Trophoblast cell (in vitro differentiated cells and primary cell): ENCODE results near the gene GOLGA2.
"Not testable (repeated sequence)": the region's sequence is repeated elsewhere in the genome, so short reads cannot be mapped to it uniquely, and the experiment has no call there.

Source experiments
- DNase-seq, 2 donors: peaks; one replicate each; pipeline ENCODE4 v3.0.0-alpha.2; 2016
- H2AFZ ChIP-seq: 2 replicates; pipeline ENCODE4 v1.6.1; 2013; ENCODE audit warnings: low read length, moderate library complexity, mild to moderate bottlenecking; ENCODE audit not compliant: insufficient read depth, poor library complexity
- H2AK5ac ChIP-seq: 2 replicates; pipeline ENCODE4 v1.6.1; 2013; ENCODE audit warnings: mild to moderate bottlenecking, low read length
- H2BK120ac ChIP-seq: 2 replicates; pipeline ENCODE4 v1.6.1; 2013; ENCODE audit warnings: low read length, mild to moderate bottlenecking, moderate library complexity; ENCODE audit not compliant: insufficient read depth, poor library complexity
- H2BK12ac ChIP-seq: 2 replicates; pipeline ENCODE4 v1.6.1; 2013; ENCODE audit warnings: mild to moderate bottlenecking, low read length, moderate library complexity
- H2BK5ac ChIP-seq: 2 replicates; pipeline ENCODE4 v1.6.1; 2013; ENCODE audit warnings: low read length, low read depth, moderate library complexity, mild to moderate bottlenecking; ENCODE audit not compliant: poor library complexity
- H3K14ac ChIP-seq: 2 replicates; pipeline ENCODE4 v1.6.1; 2013; ENCODE audit warnings: mild to moderate bottlenecking, low read length
- H3K18ac ChIP-seq: 2 replicates; pipeline ENCODE4 v1.6.1; 2013; ENCODE audit warnings: mild to moderate bottlenecking, low read length
- H3K23ac ChIP-seq: 2 replicates; pipeline ENCODE4 v1.6.1; 2013; ENCODE audit warnings: low read length
- H3K27ac ChIP-seq: 2 replicates; pipeline ENCODE4 v1.5.1; 2013; ENCODE audit warnings: low read depth, mild to moderate bottlenecking, inconsistent platforms, low read length, moderate library complexity
- H3K27me3 ChIP-seq: 2 replicates; pipeline ENCODE4 v1.6.1; 2013; ENCODE audit warnings: inconsistent platforms, mild to moderate bottlenecking, low read length, moderate library complexity; ENCODE audit not compliant: insufficient read depth
- H3K36me3 ChIP-seq, 2 experiments: 1 replicate in 1 of 2; 2 replicates in 1 of 2; pipeline ENCODE4 v1.6.1; 2013; ENCODE audit warnings: low read length in 2 of 2, mild to moderate bottlenecking in 2 of 2, moderate library complexity in 1 of 2; ENCODE audit not compliant: insufficient read depth in 2 of 2, control insufficient read depth in 1 of 2
- H3K4ac ChIP-seq: 2 replicates; pipeline ENCODE4 v1.6.1; 2013; ENCODE audit warnings: low read depth, mild to moderate bottlenecking, low read length, moderate library complexity
- H3K4me1 ChIP-seq, 2 experiments: 1 replicate in 1 of 2; 2 replicates in 1 of 2; pipeline ENCODE4 v1.6.1; 2013; ENCODE audit warnings: low read length in 2 of 2, mild to moderate bottlenecking in 2 of 2, moderate library complexity in 1 of 2; ENCODE audit not compliant: insufficient read depth in 2 of 2, control insufficient read depth in 1 of 2
- H3K4me2 ChIP-seq: 2 replicates; pipeline ENCODE4 v1.6.1; 2013; ENCODE audit warnings: inconsistent platforms, mild to moderate bottlenecking, low read length, moderate library complexity
- H3K4me3 ChIP-seq: 2 replicates; pipeline ENCODE4 v1.5.1; 2013; ENCODE audit warnings: mild to moderate bottlenecking, low read depth, low read length, inconsistent platforms
- H3K79me1 ChIP-seq: one replicate; pipeline ENCODE4 v1.6.1; 2013; ENCODE audit warnings: low read length
- H3K79me2 ChIP-seq: 2 replicates; pipeline ENCODE4 v1.6.1; 2013; ENCODE audit warnings: low read length, mild to moderate bottlenecking; ENCODE audit not compliant: control insufficient read depth, insufficient read depth, poor library complexity
- H3K9ac ChIP-seq: 2 replicates; pipeline ENCODE4 v1.6.1; 2013; ENCODE audit warnings: mild to moderate bottlenecking, low read length
- H3K9me3 ChIP-seq: 2 replicates; pipeline ENCODE4 v1.6.1; 2013; ENCODE audit warnings: low read depth, mild to moderate bottlenecking, control low read depth, inconsistent platforms, low read length; ENCODE audit not compliant: insufficient read depth
- H4K12ac ChIP-seq: 2 replicates; pipeline ENCODE4 v1.6.1; 2013; ENCODE audit warnings: low read depth, mild to moderate bottlenecking, low read length, moderate library complexity
- H4K8ac ChIP-seq: 2 replicates; pipeline ENCODE4 v1.6.1; 2013; ENCODE audit warnings: low read depth, mild to moderate bottlenecking, low read length, moderate library complexity
- H4K91ac ChIP-seq: one replicate; pipeline ENCODE4 v1.6.1; 2013; ENCODE audit warnings: low read depth, mild to moderate bottlenecking, low read length, moderate library complexity
- WGBS: extraction: QIAGEN DNeasy Blood & Tissue Kit; methylation state at CpG from one replicate; pipeline ENCODE4 v1.1.7; 2013; ENCODE audit warnings: missing lambda C conversion rate; ENCODE audit not compliant: insufficient read length, insufficient coverage; ENCODE audit errors: extremely low coverage; 5-methylcytosine and 5-hydroxymethylcytosine counted together

The GOLGA2 gene

DNA sequence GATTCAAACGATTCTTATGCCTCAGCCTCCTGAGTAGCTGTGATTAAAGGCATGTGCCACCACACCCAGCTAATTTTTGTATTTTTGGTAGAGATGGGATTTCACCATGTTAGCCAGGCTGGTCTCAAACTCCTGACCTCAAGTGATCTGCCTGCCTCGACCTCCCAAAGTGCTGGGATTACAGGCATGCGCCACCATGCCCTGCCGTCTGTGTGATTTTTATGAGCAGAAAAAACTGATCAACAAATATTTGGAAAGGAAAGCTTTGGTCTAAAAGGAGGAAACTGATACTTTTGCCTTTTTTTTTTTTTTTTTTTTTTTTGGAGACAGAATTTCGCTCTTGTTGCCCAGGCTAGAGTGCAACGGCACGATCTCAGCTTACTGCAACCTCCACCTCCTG lies 44.9 kb downstream of the GOLGA2 start:
- H2BK5ac ChIP-seq, H3K4me2 ChIP-seq: not testable (repeated sequence)
- no CpG with 5 or more reads among the region's 7 CpGs for WGBS

DNA sequence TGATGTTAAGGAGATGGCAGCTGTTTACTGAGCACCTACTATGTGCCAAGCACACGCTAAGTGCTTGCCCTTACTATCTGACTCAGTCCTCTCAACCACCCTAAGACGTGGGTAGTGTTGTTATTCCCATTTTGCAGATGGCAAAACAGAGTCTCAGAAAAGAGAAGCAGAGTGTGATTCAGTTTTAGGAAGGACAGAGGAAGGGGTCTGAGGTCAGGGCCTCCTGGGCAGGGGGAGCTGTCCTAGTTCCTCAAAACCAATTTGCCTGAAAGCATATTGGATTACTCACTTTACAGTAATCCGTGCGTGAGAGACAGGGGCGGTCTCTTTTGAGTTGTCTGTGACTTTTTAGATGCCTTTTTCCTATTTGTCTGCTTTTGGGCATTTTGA lies 49.4 kb downstream of the GOLGA2 start:
- Histone ChIP-seq H2AK5ac (no peak overlapping the region), H3K36me3 (peaks cover 0 to 2% of the 10 kb centered on the region in 2 experiments), H3K79me1 (no peaks in the 10 kb centered on the region), H4K12ac (no peak overlapping the region), H3K4me3 (no peak overlapping the region), H2AFZ (no peak overlapping the region), H2BK120ac (no peak overlapping the region), H3K79me2 (no peaks in the 10 kb centered on the region), H3K9ac (no peak overlapping the region), H3K27me3 (no peaks in the 10 kb centered on the region), H3K4me1 (no peaks in the 10 kb centered on the region), H3K14ac (no peak overlapping the region), H4K91ac (no peak overlapping the region), H2BK12ac (no peak overlapping the region), H3K27ac (no peak overlapping the region), H4K8ac (no peak overlapping the region), H3K4me2 (no peak overlapping the region), H3K9me3 (no peaks in the 10 kb centered on the region), H3K4ac (no peak overlapping the region), H3K23ac (no peak overlapping the region), H2BK5ac (no peak overlapping the region), H3K18ac (no peak overlapping the region)
- no peak for DNase-seq
- no CpG with 5 or more reads among the region's 5 CpGs for WGBS

More for the DNA sequence above, 44.9 kb downstream of the GOLGA2 start:
- not testable (repeated sequence) for H4K8ac ChIP-seq, H3K27me3 ChIP-seq, H3K79me2 ChIP-seq, H2AFZ ChIP-seq, H3K4me1 ChIP-seq, DNase-seq, H3K14ac ChIP-seq, H4K91ac ChIP-seq, H2BK120ac ChIP-seq, H3K79me1 ChIP-seq, H3K9me3 ChIP-seq, H3K18ac ChIP-seq, H3K27ac ChIP-seq, H3K9ac ChIP-seq, H2AK5ac ChIP-seq, H3K36me3 ChIP-seq, H2BK12ac ChIP-seq, H3K23ac ChIP-seq, H3K4me3 ChIP-seq, H4K12ac ChIP-seq, H3K4ac ChIP-seq

DNA sequence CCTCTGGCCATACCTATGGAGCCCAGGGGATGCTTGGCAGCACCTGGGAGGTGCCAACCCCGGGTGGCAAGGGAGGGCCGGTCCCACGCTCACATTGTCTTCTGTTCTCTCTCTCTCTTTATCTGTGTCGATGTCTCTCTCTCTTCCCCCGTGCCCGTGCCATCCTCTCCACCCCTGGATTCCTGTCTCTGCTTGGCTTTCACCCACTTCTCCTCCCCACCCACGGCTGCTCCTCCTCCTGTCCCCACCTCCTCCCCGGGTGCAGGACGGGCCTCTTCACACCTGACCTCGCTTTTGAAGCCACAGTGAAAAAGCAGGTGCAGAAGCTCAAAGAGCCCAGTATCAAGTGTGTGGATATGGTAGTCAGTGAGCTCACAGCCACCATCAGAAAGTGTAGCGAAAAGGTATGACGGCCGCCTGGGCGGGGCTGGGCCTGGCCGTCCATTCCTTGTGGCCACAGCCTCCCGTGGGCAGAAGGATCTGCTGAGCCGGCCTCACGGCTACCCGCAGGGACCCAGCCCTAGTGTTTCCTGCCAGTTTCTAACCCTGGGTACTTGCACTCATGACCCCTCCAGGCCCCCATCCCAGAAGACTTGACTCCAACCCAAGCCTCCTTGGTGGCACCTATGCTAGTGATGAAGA lies 49.9 kb downstream of the GOLGA2 start:
- no CpG with 5 or more reads among the region's 19 CpGs for WGBS
- H3K27ac ChIP-seq: no peak overlapping the region
- H2BK120ac ChIP-seq: no peak overlapping the region
- no peaks in the 10 kb centered on the region for H3K4me1 ChIP-seq
- H2BK12ac ChIP-seq: no peak overlapping the region
- no peaks in the 10 kb centered on the region for H3K9me3 ChIP-seq
- DNase-seq: peak in 1 of 2 donors; percentile 20
- no peak overlapping the region for H4K8ac ChIP-seq
- H3K79me1 ChIP-seq: no peaks in the 10 kb centered on the region
- no peak overlapping the region for H3K18ac ChIP-seq
- H3K9ac ChIP-seq: no peak overlapping the region
- no peaks in the 10 kb centered on the region for H3K79me2 ChIP-seq
- H4K91ac ChIP-seq: no peak overlapping the region
- H2BK5ac ChIP-seq: no peak overlapping the region
- no peak overlapping the region for H3K4ac ChIP-seq
- no peak overlapping the region for H3K4me3 ChIP-seq
- no peak overlapping the region for H3K4me2 ChIP-seq
- no peak overlapping the region for H3K23ac ChIP-seq
- H4K12ac ChIP-seq: no peak overlapping the region
- H3K14ac ChIP-seq: no peak overlapping the region
- no peaks in the 10 kb centered on the region for H3K27me3 ChIP-seq
- H3K36me3 ChIP-seq: peaks cover 0 to 2% of the 10 kb centered on the region in 2 experiments
- H2AFZ ChIP-seq: no peak overlapping the region
- H2AK5ac ChIP-seq: no peak overlapping the region

DNA sequence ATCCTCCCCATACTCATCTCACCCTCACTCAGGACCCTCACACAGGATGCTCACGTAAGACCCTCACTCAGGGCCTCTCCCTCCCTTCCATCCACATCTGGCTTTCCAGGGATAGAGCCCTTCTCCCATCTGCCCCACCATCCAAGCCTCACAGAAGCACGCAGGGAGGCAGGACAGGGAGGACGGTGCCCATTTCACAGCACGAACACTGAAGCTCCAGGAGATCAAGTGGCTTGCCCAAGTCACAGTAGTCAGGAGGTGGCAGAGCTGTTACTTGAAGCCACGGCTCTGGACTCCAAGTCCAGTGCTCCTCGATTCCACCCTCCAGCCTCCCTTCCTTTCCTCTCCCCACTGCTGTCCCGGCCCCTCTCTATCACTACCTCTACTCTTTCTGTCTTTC lies 50.9 kb downstream of the GOLGA2 start:
- no peak overlapping the region for H4K91ac ChIP-seq
- no peak overlapping the region for H4K12ac ChIP-seq
- no peak overlapping the region for H3K18ac ChIP-seq
- no peak overlapping the region for H4K8ac ChIP-seq
- H2BK5ac ChIP-seq: no peak overlapping the region
- no peak overlapping the region for H2AK5ac ChIP-seq
- H3K4ac ChIP-seq: no peak overlapping the region
- no peak for DNase-seq
- H2BK12ac ChIP-seq: no peak overlapping the region
- no peak overlapping the region for H3K4me2 ChIP-seq
- H3K79me2 ChIP-seq: no peaks in the 10 kb centered on the region
- H3K14ac ChIP-seq: no peak overlapping the region
- no peaks in the 10 kb centered on the region for H3K4me1 ChIP-seq
- no peak overlapping the region for H2AFZ ChIP-seq
- no peak overlapping the region for H3K27ac ChIP-seq
- no peak overlapping the region for H3K4me3 ChIP-seq
- no peaks in the 10 kb centered on the region for H3K27me3 ChIP-seq
- no peak overlapping the region for H2BK120ac ChIP-seq
- H3K79me1 ChIP-seq: no peaks in the 10 kb centered on the region
- H3K23ac ChIP-seq: no peak overlapping the region
- peaks cover 0 to 2% of the 10 kb centered on the region in 2 experiments for H3K36me3 ChIP-seq
- no peak overlapping the region for H3K9ac ChIP-seq
- peaks cover 3% of the 10 kb centered on the region for H3K9me3 ChIP-seq
- no CpG with 5 or more reads among the region's 7 CpGs for WGBS
